Raji (cell line): ENCODE data around the gene CPNE1.

Experiments
- POLR2A ChIP-seq: IDR thresholded peaks from 2 replicates; pipeline ENCODE4 v1.6.1; 2011; ENCODE audit warnings: low read depth, low read length, control low read depth; ENCODE audit not compliant: insufficient read depth

CPNE1 gene

DNA sequence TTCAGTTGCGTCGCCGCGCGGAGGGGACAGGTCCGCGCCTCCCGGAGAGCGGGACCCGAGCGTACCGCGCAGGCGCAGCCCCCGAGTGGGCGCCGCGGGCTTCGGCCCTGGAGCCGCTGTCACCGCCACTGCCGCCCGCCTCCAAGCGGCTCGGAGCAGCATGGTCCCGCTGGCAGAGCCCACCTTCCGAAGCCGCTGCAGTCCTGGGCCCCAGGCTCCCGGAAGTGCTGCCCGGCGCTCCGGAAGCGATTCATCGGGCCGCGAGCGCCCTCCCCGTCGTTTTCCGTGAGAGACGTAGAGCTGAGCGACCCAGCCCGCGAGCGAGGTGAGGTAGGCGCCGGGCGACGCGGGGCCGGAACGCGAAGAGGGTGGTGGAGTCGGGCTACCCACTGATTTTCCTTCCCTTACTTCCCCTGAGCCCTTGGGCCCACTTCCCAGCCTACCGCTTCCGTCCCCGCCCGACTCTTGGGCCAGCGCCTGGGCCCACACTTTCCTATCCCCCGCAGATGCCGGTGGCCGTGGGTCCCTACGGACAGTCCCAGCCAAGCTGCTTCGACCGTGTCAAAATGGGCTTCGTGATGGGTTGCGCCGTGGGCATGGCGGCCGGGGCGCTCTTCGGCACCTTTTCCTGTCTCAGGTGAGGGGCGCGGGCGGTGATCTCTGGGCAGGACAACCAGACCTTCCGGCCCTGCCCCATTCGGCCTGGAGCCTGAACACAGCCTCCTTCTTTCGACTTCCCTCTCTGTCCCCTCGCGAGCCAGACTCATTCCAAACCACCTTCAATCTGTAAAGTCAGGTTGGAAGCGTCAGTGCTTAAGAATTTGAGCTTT, 34.6 kb upstream of the CPNE1 start, which contains the start of the genes NFS1 and ROMO1:
NFS1 (minus strand) TSS at position 226 of the 830 bp plus-strand sequence; CDS start at position 162, 64 bp downstream.
ROMO1 (plus strand) TSS at position 279 of the 830 bp plus-strand sequence; CDS start at position 507, 228 bp downstream.
- TF ChIP-seq POLR2A, result peak; percentile 91

GRCh38 chr20:35698298-35699126, 33.8 kb upstream of the CPNE1 start:
- no peak for TF ChIP-seq POLR2A

GRCh38 chr20:35697696-35698297, 33.1 kb upstream of the CPNE1 start:
- TF ChIP-seq POLR2A, result no peak

- TF ChIP-seq POLR2A, result no peak
Measured at GRCh38 chr20:35695978-35696377, 31.3 kb upstream of the CPNE1 start.

DNA sequence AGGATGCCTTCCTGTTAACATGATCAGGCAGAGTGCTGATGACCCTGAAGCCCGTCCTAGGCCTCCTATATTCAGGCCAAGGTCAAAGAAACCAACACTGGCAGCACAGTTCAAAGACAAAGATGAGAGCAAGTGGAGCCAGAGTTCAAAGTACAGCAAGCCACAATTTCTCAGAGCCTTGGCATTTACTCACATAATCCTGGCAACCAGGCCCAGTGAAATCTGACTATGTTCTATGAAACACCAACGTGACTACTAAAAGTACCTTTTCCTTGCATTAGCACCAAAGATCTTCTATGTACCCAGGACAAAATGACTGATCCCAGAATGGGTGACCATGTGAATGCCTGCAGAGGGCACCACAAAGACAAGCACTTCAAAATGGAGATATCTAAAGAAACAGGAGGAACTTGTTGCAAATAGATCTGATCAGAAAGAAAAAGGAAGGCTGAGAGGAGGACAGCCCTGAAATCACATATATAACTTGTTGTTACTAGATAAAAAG, 30.6 kb upstream of the CPNE1 start:
- no peak for TF ChIP-seq POLR2A

GRCh38 chr20:35690265-35690664, 25.6 kb upstream of the CPNE1 start:
- no peak for TF ChIP-seq POLR2A

- TF ChIP-seq POLR2A, result no peak
Measured at GRCh38 chr20:35681960-35682359, 17.3 kb upstream of the CPNE1 start.

DNA sequence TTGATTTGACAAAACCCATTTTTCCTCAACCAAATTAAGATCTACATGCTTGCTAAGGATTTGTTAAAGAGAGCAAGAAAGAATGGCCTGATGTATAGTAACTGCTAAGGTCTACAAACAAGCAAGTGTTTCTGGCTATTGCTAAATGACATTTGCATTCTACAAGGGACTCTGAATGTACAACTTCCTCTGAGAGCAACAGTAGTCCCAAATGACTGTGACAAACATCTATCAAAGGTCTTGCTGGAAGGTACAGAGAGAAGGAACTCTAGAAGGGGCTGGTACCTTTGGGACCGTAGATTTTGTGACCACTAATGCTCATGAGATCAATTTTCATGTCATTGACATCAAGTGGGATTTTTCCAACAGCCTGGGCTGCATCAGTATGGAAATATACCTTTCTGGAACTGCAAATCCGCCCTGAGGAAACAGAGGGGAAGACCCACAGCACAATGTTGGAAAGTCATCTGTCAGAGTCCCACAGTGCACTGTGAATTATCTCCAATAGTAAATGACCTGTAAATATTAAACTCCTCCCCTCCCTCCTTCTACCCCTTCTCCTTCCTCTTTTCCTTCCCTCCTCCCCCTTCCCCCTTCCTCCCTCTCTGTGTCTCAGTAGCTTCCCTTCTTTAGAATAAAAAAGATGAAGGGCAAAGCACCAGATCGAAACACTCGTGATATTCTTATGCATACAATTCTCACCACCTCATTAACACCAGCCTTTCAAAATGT, 15.9 kb upstream of the CPNE1 start:
- TF ChIP-seq POLR2A, result no peak

DNA sequence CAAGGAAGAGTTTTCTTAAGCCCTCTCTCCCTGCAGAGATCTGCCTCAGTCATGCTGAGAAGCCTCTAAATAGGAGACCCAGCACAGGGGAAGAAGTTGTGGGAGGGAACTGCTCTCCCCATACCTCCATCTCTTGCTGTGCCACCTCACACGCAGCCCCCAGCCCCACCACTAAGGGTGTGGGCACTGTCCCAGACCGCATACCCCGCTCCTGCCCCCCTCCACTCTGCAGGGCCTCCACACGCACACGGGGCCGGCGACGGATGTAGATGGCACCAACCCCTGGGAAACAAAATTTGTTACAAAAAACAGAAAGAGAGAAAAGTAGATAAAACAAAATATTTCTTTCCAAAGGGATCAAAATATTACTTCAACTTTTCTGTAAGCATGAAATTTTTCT, 10.2 kb upstream of the CPNE1 start:
- TF ChIP-seq POLR2A, result no peak

DNA sequence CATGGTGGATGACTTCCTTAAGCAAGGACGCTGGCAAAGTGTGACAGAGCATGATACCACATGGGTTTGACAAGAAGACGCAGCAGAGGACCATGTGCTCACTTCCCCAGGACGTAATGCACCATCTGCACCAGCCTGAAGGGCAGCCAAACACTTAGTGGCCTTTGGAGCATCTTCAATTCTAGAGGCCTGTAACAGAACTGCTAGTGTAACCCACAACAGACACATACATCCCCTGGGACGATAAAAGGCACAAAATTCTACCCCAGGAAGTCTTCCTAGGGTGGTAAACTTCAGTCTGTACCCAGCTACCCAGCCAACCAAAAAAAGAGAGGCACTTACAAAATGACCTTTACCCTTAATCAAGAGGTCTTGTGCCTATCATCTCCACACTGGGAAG, 9.2 kb upstream of the CPNE1 start:
- TF ChIP-seq POLR2A, result no peak

DNA sequence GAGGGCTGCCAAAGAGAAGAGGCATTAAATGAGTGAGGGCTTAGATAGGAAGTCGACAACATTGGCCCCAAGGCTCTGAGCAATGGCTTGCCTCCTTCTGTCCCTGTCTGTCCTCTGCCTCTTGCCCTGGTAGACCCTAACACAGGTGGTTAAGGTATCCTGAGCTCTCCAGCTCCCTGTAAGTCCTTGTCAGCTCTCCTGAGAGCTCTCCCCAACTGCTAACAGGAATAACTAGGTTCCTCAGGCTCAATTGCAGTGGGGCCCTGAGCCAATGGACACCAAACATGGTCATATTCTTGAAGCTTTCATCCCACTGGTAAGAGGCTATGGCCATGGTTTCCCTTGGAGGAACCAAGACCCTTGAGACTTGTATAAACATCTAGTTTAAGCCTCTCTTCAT, 5.0 kb upstream of the CPNE1 start:
- TF ChIP-seq POLR2A, result no peak

DNA sequence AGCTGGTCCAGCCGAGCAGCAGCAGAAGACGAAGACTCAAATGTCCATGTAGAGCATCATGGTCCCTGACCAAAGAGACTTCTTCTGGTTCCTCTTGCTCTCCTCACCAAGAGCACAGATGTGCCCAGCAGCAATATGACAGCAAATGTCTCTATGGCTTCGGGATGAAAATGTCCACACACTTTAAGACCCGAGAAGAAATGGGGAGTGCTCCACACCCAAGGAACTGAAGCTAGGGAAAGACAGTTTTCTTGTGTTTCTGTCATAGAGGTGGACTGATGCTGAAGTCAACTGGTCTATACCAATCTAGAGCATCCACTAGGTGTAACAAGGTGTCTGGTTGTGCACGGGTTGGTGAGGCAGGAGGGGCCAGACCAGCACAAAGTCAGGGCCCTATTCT, 4.5 kb upstream of the CPNE1 start:
- TF ChIP-seq POLR2A, result no peak

DNA sequence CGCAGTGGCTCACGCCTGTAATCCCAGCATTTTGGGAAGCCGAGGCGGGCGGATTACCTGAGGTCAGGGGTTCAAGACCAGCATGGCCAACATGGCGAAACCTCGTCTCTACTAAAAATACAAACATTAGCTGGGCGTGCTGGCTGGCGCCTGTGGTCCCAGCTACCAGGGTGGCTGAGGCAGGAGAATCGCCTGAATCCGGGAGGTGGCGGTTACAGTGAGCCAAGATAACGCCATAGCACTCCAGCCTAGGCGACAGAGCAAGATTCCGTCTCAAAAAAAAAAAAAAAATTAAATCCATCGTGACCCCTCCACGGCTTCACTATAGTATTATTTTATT, 1.2 kb upstream of the CPNE1 start:
- no peak for TF ChIP-seq POLR2A

GRCh38 chr20:35663516-35664465, 909 bp downstream of the CPNE1 start:
- peak; percentile 31; the same call in 1 of the 2 replicates for TF ChIP-seq POLR2A
